Naive thymus-derived CD4-positive, alpha-beta T cell (primary cell): Measurements from ENCODE around the gene UBE2S. TPM values are rescaled to one million over a fixed set of nuclear protein-coding genes. Genes with fewer than 3 reads are reported as not detected.

Experiments
- ATAC-seq: fragments of 150-1000 bp; cut with Tn5 transposase; 2 replicates; pipeline ENCODE4 v1.10.0; 2021; ENCODE audit warnings: mild to moderate bottlenecking, moderate library complexity
- CTCF ChIA-PET: fragments of 350-600 bp; sonication (Branson Sonifier 250); formaldehyde crosslinking; loops from one replicate; lab custom pipeline; 2021; ENCODE audit warnings: antibody characterized with exemption; lab: Charles Lee
- POLR2A ChIA-PET: fragments of 350-600 bp; sonication (Branson Sonifier 250); formaldehyde crosslinking; loops from one replicate; lab custom pipeline; 2021; ENCODE audit warnings: antibody characterized with exemption, inconsistent platforms; lab: Charles Lee
- DNase-seq, 9 donors: peaks; one replicate each; pipeline versions ENCODE4 v3.0.0 to v3.0.0-alpha.2; 2020 to 2022; ENCODE audit warnings: mixed read lengths in 1 of 9
- H3K27ac ChIP-seq: one replicate; pipeline ENCODE4 v1.7.0; 2013; ENCODE audit warnings: mild to moderate bottlenecking, low read depth, low read length, moderate library complexity
- H3K27me3 ChIP-seq, 2 donors: one replicate each; pipeline ENCODE4 v1.7.0; 2013; ENCODE audit warnings: low read length in 2 of 2, mild to moderate bottlenecking in 2 of 2, moderate library complexity in 2 of 2; ENCODE audit not compliant: control insufficient read depth in 2 of 2, insufficient read depth in 2 of 2
- H3K36me3 ChIP-seq, 3 experiments: 1 replicate in 2 of 3; 2 replicates in 1 of 3; pipeline ENCODE4 v1.7.0; 2013; ENCODE audit warnings: low read length in 3 of 3, mild to moderate bottlenecking in 3 of 3, moderate library complexity in 1 of 3; ENCODE audit not compliant: insufficient read depth in 3 of 3, control insufficient read depth in 2 of 3
- H3K4me1 ChIP-seq, 2 donors: one replicate each; pipeline ENCODE4 v1.7.0; 2013; ENCODE audit warnings: low read length in 2 of 2, mild to moderate bottlenecking in 2 of 2, moderate library complexity in 1 of 2; ENCODE audit not compliant: control insufficient read depth in 2 of 2, insufficient read depth in 2 of 2
- H3K4me3 ChIP-seq: 2 replicates; pipeline ENCODE4 v1.7.0; 2013; ENCODE audit warnings: mild to moderate bottlenecking, low read length
- H3K9me3 ChIP-seq, 3 experiments: 1 replicate in 2 of 3; 2 replicates in 1 of 3; pipeline ENCODE4 v1.7.0; 2013; ENCODE audit warnings: low read length in 3 of 3; ENCODE audit not compliant: control insufficient read depth in 2 of 3
- H3K27ac Mint-ChIP-seq, 9 donors: one replicate each; pipeline ENCODE4 v1.8.0; 2020 to 2022; ENCODE audit warnings: mixed read lengths in 9 of 9, mild to moderate bottlenecking in 8 of 9, moderate library complexity in 5 of 9, inconsistent platforms in 2 of 9
- H3K27me3 Mint-ChIP-seq, 5 donors: one replicate each; pipeline ENCODE4 v1.8.0; 2021 to 2022; ENCODE audit warnings: mixed read lengths in 5 of 5, mild to moderate bottlenecking in 1 of 5
- H3K36me3 Mint-ChIP-seq, 5 donors: one replicate each; pipeline ENCODE4 v1.8.0; 2020 to 2022; ENCODE audit warnings: mixed read lengths in 5 of 5, mild to moderate bottlenecking in 3 of 5, inconsistent platforms in 1 of 5
- H3K4me1 Mint-ChIP-seq, 7 donors: one replicate each; pipeline ENCODE4 v1.8.0; 2020 to 2022; ENCODE audit warnings: mixed read lengths in 7 of 7, mild to moderate bottlenecking in 3 of 7, inconsistent platforms in 1 of 7
- H3K4me3 Mint-ChIP-seq, 10 donors: one replicate each; pipeline ENCODE4 v1.8.0; 2020 to 2022; ENCODE audit warnings: mild to moderate bottlenecking in 10 of 10, mixed read lengths in 10 of 10, moderate library complexity in 6 of 10, inconsistent platforms in 2 of 10
- H3K9me3 Mint-ChIP-seq, 11 donors: one replicate each; pipeline ENCODE4 v1.8.0; 2020 to 2022; ENCODE audit warnings: mixed read lengths in 11 of 11, mild to moderate bottlenecking in 4 of 11, inconsistent platforms in 1 of 11, moderate library complexity in 1 of 11
- intact Hi-C, 2 donors: fragments of 100-400 bp; cut with micrococcal nuclease; formaldehyde crosslinking; loops; one replicate each; pipeline ENCODE4 v1.15.1; 2023
- polyA plus RNA-seq, 2 donors: library from polyadenylated mRNA; unstranded; fragments of 300-500 nt; fragmentation: Illumina TruSeq; gene quantifications; one replicate each; pipeline ENCODE4 v1.2.3, GENCODE V29; 2021
- total RNA-seq, 6 experiments: library from RNA in 5 of 6; stranded (reverse) in 5 of 6; gene quantifications; 1 replicate in 5 of 6; 2 replicates in 1 of 6; pipeline ENCODE4 v1.2.3 and lab custom pipeline; 2021 to 2026

The UBE2S gene
- total and polyA plus RNA-seq, 7 experiments from 2014 or later: 15.3 to 141 (median 20.4) TPM

DNA sequence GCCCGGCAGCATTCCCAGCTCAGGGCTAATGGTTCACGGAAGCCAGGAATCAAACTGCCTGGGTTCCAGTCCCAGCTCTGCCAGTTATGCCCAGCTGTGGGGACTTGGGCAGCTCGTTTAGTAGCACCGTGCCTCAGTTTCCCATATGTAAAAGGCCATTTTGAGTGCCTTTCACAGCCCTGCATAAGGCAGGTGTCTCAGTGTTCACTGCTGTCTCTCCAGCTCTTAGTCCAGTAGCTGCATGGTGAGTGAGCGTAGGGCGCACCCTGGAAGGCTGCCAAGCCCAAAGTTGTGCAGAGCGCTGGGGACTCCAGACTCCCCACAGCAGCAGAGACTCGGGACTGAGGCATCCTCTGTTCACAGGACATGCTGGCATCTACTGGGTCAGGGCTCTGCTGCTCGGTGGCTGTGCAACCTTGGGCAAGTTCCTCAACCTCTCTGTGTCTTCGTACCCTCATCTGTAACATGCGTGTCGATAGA, 16.4 kb downstream of the UBE2S start:
- Mint-ChIP-seq H3K27ac (peak overlapping the region in 3 of 9 donors; percentile 38 to 51 (median 49)), H3K9me3 (no peaks in the 10 kb centered on the region), H3K27me3 (no peaks in the 10 kb centered on the region), H3K4me1 (peaks cover 27 to 57% (median 44%) of the 10 kb centered on the region in 7 donors), H3K36me3 (peaks cover 0 to 36% (median 13%) of the 10 kb centered on the region in 5 donors), H3K4me3 (no peak overlapping the region)
- Histone ChIP-seq H3K36me3 (peaks cover 0 to 60% (median 11%) of the 10 kb centered on the region in 3 experiments), H3K27ac (no peak overlapping the region), H3K9me3 (no peaks in the 10 kb centered on the region), H3K27me3 (no peaks in the 10 kb centered on the region), H3K4me1 (peaks cover 25 to 30% of the 10 kb centered on the region in 2 donors), H3K4me3 (no peak overlapping the region)
- CTCF ChIA-PET: interaction anchor here (0.6 kb wide), 1 partner anchor 228 kb away, joined by 4 read pairs; no protein-coding TSS in a partner anchor
- ATAC-seq: no peak
- POLR2A ChIA-PET: interaction anchor here (7.3 kb wide), 1 partner anchor 14 kb away, joined by 82 read pairs; the partner anchor contains the start of gene UBE2S
- intact Hi-C loops: no loop called here
- no peak for DNase-seq

DNA sequence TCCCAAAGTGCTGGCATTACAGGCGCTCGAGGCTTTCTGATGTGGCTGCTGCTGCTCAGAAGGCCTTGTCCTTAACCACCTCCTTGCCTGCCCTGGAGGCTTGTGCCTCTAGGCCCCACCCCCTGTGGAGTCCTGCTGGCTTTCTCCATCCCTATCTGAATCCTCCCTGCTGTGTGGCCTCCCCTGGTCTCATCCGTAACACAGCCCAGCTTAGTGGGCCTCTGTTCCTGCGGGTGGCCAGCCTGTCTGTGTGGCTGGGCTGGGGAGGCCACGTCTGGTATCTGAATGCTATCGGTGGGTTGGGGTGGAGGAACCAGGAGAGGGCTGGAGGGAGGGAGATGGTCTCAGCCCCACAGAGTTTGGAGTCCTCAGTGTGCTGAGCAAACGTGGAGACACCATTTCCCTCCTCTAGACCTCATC, 17.1 kb downstream of the UBE2S start:
- Histone ChIP-seq H3K4me1 (peaks cover 25 to 30% of the 10 kb centered on the region in 2 donors), H3K4me3 (no peak overlapping the region), H3K27ac (peak overlapping the region; percentile 15), H3K36me3 (peaks cover 0 to 65% (median 11%) of the 10 kb centered on the region in 3 experiments), H3K27me3 (no peaks in the 10 kb centered on the region), H3K9me3 (no peaks in the 10 kb centered on the region)
- DNase-seq: no peak
- Mint-ChIP-seq H3K4me3 (peak overlapping the region in 4 of 10 donors; percentile 6 to 100 (median 54)), H3K9me3 (peaks cover 0 to 7% (median 0%) of the 10 kb centered on the region in 11 donors), H3K4me1 (peaks cover 32 to 62% (median 47%) of the 10 kb centered on the region in 7 donors), H3K36me3 (peaks cover 4 to 40% (median 19%) of the 10 kb centered on the region in 5 donors), H3K27me3 (peaks cover 0 to 3% (median 0%) of the 10 kb centered on the region in 5 donors), H3K27ac (peak overlapping the region in 6 of 9 donors; percentile 3 to 77 (median 58))
- CTCF ChIA-PET: interaction anchor here (0.6 to 1.0 kb wide), 2 partner anchors 11 to 37 kb away, joined by 3 read pairs; no protein-coding TSS in a partner anchor
- ATAC-seq: no peak
- intact Hi-C loops: no loop called here
- POLR2A ChIA-PET: interaction anchor here (0.9 to 7.3 kb wide), 2 partner anchors 15 to 65 kb away, joined by 3 to 82 read pairs; partner anchors contain the start of gene UBE2S

DNA sequence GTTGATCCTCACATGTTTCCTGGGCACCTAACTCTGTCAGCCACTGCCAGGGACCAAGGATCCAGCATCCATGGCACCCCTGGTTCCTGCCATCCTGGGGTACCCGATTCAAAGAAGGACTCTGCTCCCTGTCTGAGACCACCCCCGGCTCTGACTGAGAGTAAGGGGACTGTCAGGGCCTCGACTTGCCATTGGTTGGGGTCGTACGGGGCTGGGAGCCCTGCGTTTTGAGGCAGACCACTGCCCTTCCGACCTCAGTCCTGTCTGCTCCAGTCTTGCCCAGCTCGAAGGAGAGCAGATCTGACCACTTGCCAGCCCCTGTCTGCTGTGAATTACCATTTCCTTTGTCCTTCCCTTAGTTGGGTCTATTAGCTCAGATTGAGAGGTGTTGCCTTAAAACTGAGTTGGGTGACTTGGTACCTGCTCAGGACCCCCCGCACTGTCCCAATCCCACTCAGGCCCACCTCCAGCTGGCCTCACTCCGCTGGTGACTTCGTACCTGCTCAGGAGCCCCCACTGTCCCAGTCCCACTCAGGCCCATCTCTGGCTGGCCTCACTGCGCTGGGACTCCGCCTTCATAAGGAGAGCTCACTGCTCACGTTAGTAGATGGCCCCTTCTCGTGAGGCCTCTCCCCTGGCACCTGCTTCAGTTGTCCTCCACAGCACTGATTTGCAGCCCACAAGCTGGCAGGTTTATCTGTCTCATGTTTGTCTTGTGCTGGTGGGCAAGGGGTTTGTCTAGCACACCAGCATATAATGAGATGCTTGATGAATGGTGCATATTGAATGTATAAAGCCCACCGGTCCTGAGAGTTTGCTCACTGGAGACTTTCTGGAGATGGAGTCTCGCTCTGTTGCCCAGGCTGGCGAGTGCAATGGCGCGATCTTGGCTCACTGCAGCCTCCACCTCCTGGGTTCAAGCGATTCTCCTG, 17.9 kb downstream of the UBE2S start:
- Mint-ChIP-seq H3K9me3 (peaks cover 0 to 8% (median 0%) of the 10 kb centered on the region in 11 donors), H3K27me3 (peaks cover 0 to 3% (median 0%) of the 10 kb centered on the region in 5 donors), H3K27ac (peak overlapping the region in 7 of 9 donors; percentile 39 to 87 (median 56)), H3K4me1 (peaks cover 32 to 68% (median 54%) of the 10 kb centered on the region in 7 donors), H3K36me3 (peaks cover 4 to 40% (median 19%) of the 10 kb centered on the region in 5 donors), H3K4me3 (peak overlapping the region in 9 of 10 donors; percentile 28 to 100 (median 45))
- no peak for ATAC-seq
- no peaks in the 10 kb centered on the region for H3K27me3 ChIP-seq
- no peak overlapping the region for H3K4me3 ChIP-seq
- intact Hi-C loops: loop anchor here (5.0 to 10.0 kb wide), 5 partner anchors 37 to 1522 kb away; partner anchors contain the start of genes COX6B2 (in 1 of the 2), MYADM (in 1 of the 2), TSEN34 (in 1 of the 2) and ZNF579 (in 1 of the 2)
- no peaks in the 10 kb centered on the region for H3K9me3 ChIP-seq
- ChIA-PET CTCF (interaction anchor here (0.6 to 1.0 kb wide), 3 partner anchors 11 to 43 kb away, joined by 3 read pairs; no protein-coding TSS in a partner anchor), POLR2A (interaction anchor here (0.9 to 7.3 kb wide), 3 partner anchors 16 to 66 kb away, joined by 3 to 82 read pairs (median 5); partner anchors contain the start of gene UBE2S)
- no peak for DNase-seq
- H3K27ac ChIP-seq: peak overlapping the region; percentile 91
- H3K4me1 ChIP-seq: peaks cover 30 to 35% of the 10 kb centered on the region in 2 donors
- peaks cover 0 to 65% (median 11%) of the 10 kb centered on the region in 3 experiments for H3K36me3 ChIP-seq

DNA sequence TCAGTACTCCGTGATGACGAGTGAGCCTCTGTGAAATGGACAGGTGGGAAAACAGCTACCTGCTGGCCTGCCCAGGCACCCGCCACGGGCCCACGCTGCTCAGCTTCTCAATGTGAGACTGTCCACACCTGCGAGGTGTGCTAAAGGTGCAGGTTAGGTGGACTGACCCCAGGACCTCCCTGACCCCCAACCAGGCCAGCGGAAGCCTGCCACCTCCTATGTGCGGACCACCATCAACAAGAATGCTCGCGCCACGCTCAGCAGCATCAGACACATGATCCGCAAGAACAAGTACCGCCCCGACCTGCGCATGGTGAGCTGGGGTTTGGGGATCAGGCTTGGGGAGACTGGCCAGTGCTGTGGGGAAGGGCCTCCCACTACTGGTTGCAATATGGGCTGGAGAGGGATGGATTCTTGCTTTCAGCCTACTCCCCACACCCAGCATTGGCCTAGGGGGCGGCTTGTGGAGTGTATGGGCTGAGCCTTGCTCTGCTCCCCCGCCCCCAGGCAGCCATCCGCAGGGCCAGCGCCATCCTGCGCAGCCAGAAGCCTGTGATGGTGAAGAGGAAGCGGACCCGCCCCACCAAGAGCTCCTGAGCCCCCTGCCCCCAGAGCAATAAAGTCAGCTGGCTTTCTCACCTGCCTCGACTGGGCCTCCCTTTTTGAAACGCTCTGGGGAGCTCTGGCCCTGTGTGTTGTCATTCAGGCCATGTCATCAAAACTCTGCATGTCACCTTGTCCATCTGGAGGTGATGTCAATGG, 19.7 kb downstream of the UBE2S start:
- ChIA-PET CTCF (interaction anchor here (1.1 kb wide), 1 partner anchor 80 kb away, joined by 3 read pairs; no protein-coding TSS in a partner anchor), POLR2A (interaction anchor here (0.6 to 7.3 kb wide), 15 partner anchors 11 to 237 kb away, joined by 3 to 82 read pairs (median 4); partner anchors contain the start of genes KMT5C, UBE2S, ZNF524 and ZNF628)
- Histone ChIP-seq H3K36me3 (peaks cover 0 to 61% (median 11%) of the 10 kb centered on the region in 3 experiments), H3K9me3 (no peaks in the 10 kb centered on the region), H3K27ac (peak overlapping the region; percentile 91), H3K27me3 (no peaks in the 10 kb centered on the region), H3K4me3 (peak overlapping the region; percentile 92), H3K4me1 (peaks cover 39 to 44% of the 10 kb centered on the region in 2 donors)
- H3K27me3 Mint-ChIP-seq: peaks cover 0 to 3% (median 0%) of the 10 kb centered on the region in 5 donors
- DNase-seq (no peak), ATAC-seq (no peak)
- peaks cover 36 to 78% (median 60%) of the 10 kb centered on the region in 7 donors for H3K4me1 Mint-ChIP-seq
- peaks cover 0 to 8% (median 0%) of the 10 kb centered on the region in 11 donors for H3K9me3 Mint-ChIP-seq
- peak overlapping the region in 8 of 9 donors; percentile 89 to 100 (median 98) for H3K27ac Mint-ChIP-seq
- H3K36me3 Mint-ChIP-seq: peaks cover 4 to 39% (median 19%) of the 10 kb centered on the region in 5 donors
- peak overlapping the region; percentile 94 to 100 (median 100) for H3K4me3 Mint-ChIP-seq
- intact Hi-C loops: loop anchor here (5.0 to 10.0 kb wide), 5 partner anchors 36 to 1521 kb away; partner anchors contain the start of genes COX6B2 (in 1 of the 2), MYADM (in 1 of the 2), TSEN34 (in 1 of the 2) and ZNF579 (in 1 of the 2)

DNA sequence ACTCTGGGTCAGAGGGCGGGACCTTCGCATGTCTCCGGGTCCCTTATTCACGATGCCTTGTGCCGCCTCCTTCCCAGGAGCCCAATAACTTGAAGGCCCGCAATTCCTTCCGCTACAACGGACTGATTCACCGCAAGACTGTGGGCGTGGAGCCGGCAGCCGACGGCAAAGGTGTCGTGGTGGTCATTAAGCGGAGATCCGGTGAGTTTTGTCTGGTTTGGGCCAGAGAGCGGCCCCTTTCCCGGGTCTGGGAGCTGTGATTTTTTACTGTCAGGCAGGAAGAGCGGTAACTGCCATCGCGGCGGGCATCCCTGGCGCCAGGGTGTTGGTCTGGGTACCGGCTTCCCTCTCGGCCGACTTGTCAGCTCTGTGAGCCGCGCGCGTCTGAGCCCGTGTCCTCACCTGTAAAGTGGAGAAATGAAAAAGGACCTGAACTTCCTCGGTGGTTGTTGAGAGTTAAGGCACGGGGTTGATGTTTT, 21.1 kb downstream of the UBE2S start:
- peak overlapping the region; percentile 91 for H3K27ac ChIP-seq
- no peak for ATAC-seq
- H3K4me1 ChIP-seq: peaks cover 45 to 53% of the 10 kb centered on the region in 2 donors
- H3K9me3 Mint-ChIP-seq: peaks cover 0 to 8% (median 0%) of the 10 kb centered on the region in 11 donors
- H3K36me3 ChIP-seq: peaks cover 0 to 55% (median 11%) of the 10 kb centered on the region in 3 experiments
- H3K27me3 ChIP-seq: no peaks in the 10 kb centered on the region
- no peaks in the 10 kb centered on the region for H3K9me3 ChIP-seq
- POLR2A ChIA-PET: interaction anchor here (0.6 to 7.3 kb wide), 10 partner anchors 13 to 1197 kb away, joined by 3 to 82 read pairs (median 6); partner anchors contain the start of genes HSPBP1, MBOAT7, UBE2S and ZNF628
- H3K36me3 Mint-ChIP-seq: peaks cover 5 to 49% (median 19%) of the 10 kb centered on the region in 5 donors
- intact Hi-C loops: loop anchor here (5.0 to 10.0 kb wide), 5 partner anchors 34 to 1519 kb away; partner anchors contain the start of genes COX6B2 (in 1 of the 2), MYADM (in 1 of the 2), TSEN34 (in 1 of the 2) and ZNF579 (in 1 of the 2)
- H3K4me3 Mint-ChIP-seq: peak overlapping the region; percentile 94 to 100 (median 100)
- H3K27ac Mint-ChIP-seq: peak overlapping the region; percentile 91 to 100 (median 99)
- peaks cover 43 to 84% (median 71%) of the 10 kb centered on the region in 7 donors for H3K4me1 Mint-ChIP-seq
- CTCF ChIA-PET: interaction anchor here (0.6 kb wide), 1 partner anchor 295 kb away, joined by 3 read pairs; no protein-coding TSS in a partner anchor
- peak overlapping the region; percentile 92 for H3K4me3 ChIP-seq
- peaks cover 0 to 3% (median 0%) of the 10 kb centered on the region in 5 donors for H3K27me3 Mint-ChIP-seq
- peak in 1 of 9 donors; percentile 21 for DNase-seq
